ENCODE results near the gene WWOX. TPM values are rescaled to one million over a fixed set of nuclear protein-coding genes. Genes with fewer than 3 reads are reported as not detected.

WWOX gene
- total RNA-seq, 2 donors from 2014 or later = 33.8 to 82.5 TPM

- no peaks in the 10 kb centered on the region for H3K9me3 ChIP-seq
- no peaks in the 10 kb centered on the region for H3K36me3 ChIP-seq
- no peak for TF ChIP-seq CTCF (IDR thresholded peaks at IDR 0.05)
- H3K4me3 ChIP-seq = no peak overlapping the region
- DNase-seq (ENCODE audit: low spot score) = no peak
- H3K27ac ChIP-seq = no peak overlapping the region
- H3K27me3 ChIP-seq (replicated peaks; ENCODE audit: insufficient read depth) = no peaks in the 10 kb centered on the region
- H3K4me1 ChIP-seq (ENCODE audit: control insufficient read depth in 1 of 2, low read depth in 2 of 2) = no peaks in the 10 kb centered on the region
- ATAC-seq (ENCODE audit: insufficient number of reproducible peaks, low FRiP score, low read depth) = no peak
Observed at GRCh38 chr16:78385086-78385805, 285.8 kb downstream of the WWOX start.

GRCh38 chr16:78386557-78387324, 287.3 kb downstream of the WWOX start:
- no peaks in the 10 kb centered on the region for H3K4me1 ChIP-seq (ENCODE audit: control insufficient read depth in 1 of 2, low read depth in 2 of 2)
- TF ChIP-seq CTCF (IDR thresholded peaks at IDR 0.05) = no peak
- H3K27ac ChIP-seq = no peak overlapping the region
- H3K27me3 ChIP-seq (replicated peaks; ENCODE audit: insufficient read depth) = no peaks in the 10 kb centered on the region
- DNase-seq (ENCODE audit: low spot score) (no peak), ATAC-seq (ENCODE audit: insufficient number of reproducible peaks, low FRiP score, low read depth) (no peak)
- no peak overlapping the region for H3K4me3 ChIP-seq
- H3K36me3 ChIP-seq = no peaks in the 10 kb centered on the region
- H3K9me3 ChIP-seq = no peaks in the 10 kb centered on the region

GRCh38 chr16:78389009-78389498, 289.6 kb downstream of the WWOX start:
- DNase-seq (ENCODE audit: low spot score) (no peak), ATAC-seq (ENCODE audit: insufficient number of reproducible peaks, low FRiP score, low read depth) (no peak)
- TF ChIP-seq CTCF (IDR thresholded peaks at IDR 0.05) = no peak
- Histone ChIP-seq H3K36me3 (no peaks in the 10 kb centered on the region), H3K4me1 (ENCODE audit: control insufficient read depth in 1 of 2, low read depth in 2 of 2) (peaks cover 4 to 10% of the 10 kb centered on the region in 2 donors), H3K4me3 (no peak overlapping the region), H3K27me3 (replicated peaks; ENCODE audit: insufficient read depth) (no peaks in the 10 kb centered on the region), H3K27ac (no peak overlapping the region), H3K9me3 (no peaks in the 10 kb centered on the region)

- H3K27ac ChIP-seq = no peak overlapping the region
- DNase-seq (ENCODE audit: low spot score) = no peak
Observed at GRCh38 chr16:78390092-78390491, 290.6 kb downstream of the WWOX start.

More at GRCh38 chr16:78390092-78390491, 290.6 kb downstream of the WWOX start:
- Histone ChIP-seq H3K9me3 (no peaks in the 10 kb centered on the region), H3K36me3 (no peaks in the 10 kb centered on the region), H3K27me3 (replicated peaks; ENCODE audit: insufficient read depth) (no peaks in the 10 kb centered on the region), H3K4me1 (ENCODE audit: control insufficient read depth in 1 of 2, low read depth in 2 of 2) (peaks cover 4 to 10% of the 10 kb centered on the region in 2 donors), H3K4me3 (no peak overlapping the region)
- ATAC-seq (ENCODE audit: insufficient number of reproducible peaks, low FRiP score, low read depth) = no peak
- TF ChIP-seq CTCF (IDR thresholded peaks at IDR 0.05) = no peak
